Stimulated activated CD8-positive, alpha-beta memory T cell treated with anti-CD3 and anti-CD28 coated beads, Interleukin-4, amount 100 ng/mL, for 24 hours (primary cell): Measurements from ENCODE around the gene RAD51B.

Experiments
- DNase-seq: peaks from one replicate; pipeline ENCODE4 v3.0.0-alpha.2; 2020; ENCODE audit warnings: low read depth

RAD51B gene

DNA sequence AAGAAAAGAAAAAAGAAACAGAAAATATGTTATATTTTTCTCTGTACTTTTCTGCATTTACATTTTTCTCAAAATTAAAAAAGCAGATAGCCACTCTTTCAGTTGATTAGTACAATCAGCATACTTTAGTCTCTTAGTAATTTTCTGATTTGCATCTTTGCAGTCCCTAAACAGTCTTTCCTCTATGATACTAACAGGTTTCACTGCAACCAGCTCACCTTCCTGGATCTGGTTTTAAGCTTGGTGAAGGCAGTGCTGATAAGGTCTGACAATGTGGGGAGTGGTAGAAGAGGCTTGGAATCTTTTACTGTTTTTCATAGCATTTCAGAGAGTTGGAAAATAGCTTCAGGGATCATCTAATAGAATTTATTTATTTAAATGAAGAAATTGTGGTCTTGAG lies 515.7 kb downstream of the RAD51B start:
- no peak for DNase-seq

DNA sequence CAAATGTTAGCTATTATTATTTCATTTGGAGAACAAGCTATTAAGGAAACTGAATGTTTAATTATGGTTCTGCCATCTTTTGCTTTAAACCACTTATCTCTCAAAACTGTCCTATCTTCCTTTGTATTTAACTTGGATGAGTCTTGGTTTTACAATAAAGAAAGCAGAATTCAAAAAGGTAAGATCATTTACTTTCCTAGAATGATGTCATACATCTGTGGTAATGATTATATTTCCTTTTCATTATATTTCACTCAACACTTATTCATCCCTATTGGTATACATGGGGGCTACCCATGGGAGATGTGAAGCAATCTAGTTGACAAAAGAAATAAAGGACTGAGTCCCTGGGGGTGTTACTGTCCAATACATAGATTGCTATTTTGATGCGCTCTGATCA lies 516.6 kb downstream of the RAD51B start:
- DNase-seq, result no peak

DNA sequence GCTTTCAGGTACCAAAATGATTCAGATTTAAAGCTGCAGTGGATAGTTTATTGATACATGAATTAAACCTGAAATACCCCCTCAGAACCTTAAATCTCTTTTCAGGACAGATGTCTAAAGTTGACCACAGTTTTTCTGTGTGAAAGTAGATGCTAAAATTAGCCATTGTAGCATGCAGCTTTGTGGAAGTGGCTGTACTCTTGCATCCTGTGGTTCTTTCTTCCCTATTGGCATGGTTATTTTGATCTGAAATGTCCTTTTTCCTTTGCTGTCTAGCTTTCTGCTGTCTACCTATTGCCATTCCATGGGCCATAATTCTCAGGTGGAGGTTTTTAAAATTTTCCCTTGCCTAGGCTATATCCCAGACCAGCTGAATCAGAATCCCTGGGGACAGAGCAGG lies 517.7 kb downstream of the RAD51B start:
- no peak for DNase-seq

DNA sequence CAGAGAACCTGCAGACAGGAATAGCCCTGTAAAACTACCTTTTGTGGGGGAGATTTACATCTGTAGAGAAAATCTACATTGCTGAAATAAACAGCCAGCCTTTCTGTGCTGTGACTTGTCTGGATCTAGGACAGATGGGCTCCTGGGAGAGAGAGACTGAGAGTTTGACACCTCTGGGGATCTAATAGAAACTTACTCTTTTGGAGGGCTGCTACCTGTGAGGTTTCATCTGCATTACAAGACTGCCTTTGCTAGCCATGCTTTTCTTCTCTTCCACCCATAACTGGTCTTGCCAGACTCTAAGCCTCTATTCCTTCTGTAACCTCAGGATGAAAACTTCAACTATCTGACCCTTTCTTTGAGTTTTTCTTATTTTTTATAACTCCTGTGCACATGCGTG lies 520.7 kb downstream of the RAD51B start:
- no peak for DNase-seq

DNA sequence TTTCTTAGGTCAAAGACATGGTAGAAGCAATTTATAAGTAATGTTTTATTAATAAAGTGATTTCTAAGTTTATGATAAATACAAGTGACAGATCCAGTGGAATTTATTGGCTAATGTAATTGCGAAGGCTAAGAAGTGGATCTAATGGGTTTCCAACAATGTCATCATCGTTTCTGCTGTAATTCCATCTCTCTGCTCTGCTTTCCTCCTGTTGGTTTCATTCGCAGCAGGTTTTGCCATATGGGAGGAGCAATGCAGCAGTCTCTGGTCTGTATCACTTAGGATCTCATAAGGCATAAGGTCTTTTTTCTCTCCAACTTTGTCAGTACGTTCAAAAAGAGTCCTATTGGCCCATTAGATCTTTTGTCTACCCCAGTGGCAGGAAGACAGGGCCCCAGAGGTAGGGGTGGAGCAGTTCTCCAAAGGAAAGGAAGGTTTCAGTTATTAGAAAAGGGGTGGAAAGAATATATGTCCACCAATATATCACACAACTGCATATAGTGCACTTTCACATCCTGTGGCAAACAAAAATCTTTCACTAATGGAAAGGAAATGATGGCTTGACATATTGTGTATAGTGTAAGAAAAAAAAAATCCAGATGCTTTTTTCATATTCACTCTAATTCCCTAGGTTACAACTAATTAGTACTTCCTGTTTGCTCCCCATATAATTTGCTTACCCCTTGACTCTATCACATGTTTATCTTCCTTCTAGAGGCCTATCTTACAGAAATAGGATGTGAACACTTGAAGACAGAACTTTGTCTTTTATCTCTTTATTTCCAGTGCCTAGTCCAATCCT lies 522.0 kb downstream of the RAD51B start:
- DNase-seq, result no peak

DNA sequence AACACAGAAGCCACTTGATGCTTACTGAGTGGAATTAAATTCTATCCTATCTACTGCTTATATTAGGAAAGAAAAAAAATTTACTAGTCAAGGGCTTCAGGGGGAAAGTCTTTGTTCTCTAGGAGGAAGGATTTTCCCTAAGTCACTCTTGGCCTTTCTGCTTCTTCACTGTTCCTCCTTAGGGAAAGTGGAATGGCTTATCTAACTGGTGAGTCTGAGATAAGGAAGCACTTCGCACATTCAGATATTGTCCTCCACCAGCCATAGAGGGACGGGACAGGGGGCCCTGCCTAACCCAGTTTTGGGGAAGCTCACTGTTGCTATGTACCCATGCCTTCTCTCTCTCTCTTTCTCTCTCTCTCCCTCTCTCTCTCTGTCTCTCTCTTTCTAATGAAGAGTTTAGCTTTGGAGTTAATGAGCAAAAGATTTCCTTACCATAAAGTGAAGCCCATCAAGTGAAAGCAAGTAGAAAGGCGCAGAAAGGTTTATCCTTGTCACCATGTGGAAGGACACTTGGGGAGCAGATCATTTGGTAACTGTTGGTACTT lies 522.7 kb downstream of the RAD51B start:
- DNase-seq, result no peak

DNA sequence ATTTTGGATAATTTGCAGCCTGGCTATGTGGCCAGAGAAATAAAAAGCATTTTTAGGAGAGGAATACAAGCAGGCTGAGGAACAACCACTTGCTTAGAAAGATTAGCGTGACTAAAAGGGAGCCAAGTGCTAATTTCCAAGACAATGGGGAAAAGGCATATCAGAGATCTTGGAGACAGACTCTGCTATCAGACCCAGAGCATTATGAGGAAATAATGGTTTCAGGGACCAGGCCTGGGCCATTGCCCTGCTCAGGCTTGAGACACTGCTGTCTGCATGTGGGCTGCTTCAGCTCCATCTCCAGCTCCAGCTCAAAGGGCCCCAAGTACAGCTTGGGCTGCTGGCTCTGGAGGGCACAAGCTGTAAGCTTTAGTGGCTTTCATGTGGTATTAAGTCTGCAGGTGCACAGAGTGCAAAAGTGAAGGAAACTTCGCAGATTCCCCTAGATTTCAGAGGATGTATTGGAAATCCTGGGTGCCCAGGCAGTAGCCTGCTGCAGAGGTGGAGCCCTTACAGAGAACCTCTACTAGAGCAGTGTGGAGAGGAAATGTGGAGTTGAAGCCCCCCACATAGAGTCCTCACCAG lies 524.0 kb downstream of the RAD51B start:
- no peak for DNase-seq

DNA sequence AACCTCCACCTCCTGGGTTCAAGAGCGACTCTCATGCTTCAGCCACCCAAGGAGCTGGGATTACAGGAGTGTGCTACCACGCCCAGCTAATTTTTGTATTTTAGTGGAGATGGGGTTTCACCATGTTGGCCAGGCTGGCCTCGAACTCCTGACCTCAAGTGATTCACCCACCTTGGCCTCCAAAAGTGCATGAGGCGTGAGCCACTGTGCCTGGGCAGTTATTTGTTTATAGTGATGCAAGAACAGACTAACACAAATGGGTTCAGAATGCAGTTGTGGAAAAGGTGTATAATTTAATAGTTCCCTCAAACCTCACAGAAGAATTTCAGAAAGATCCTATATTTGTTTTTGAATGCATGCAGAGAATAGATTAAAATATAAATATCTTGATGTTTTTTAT lies 526.2 kb downstream of the RAD51B start:
- DNase-seq, result no peak

DNA sequence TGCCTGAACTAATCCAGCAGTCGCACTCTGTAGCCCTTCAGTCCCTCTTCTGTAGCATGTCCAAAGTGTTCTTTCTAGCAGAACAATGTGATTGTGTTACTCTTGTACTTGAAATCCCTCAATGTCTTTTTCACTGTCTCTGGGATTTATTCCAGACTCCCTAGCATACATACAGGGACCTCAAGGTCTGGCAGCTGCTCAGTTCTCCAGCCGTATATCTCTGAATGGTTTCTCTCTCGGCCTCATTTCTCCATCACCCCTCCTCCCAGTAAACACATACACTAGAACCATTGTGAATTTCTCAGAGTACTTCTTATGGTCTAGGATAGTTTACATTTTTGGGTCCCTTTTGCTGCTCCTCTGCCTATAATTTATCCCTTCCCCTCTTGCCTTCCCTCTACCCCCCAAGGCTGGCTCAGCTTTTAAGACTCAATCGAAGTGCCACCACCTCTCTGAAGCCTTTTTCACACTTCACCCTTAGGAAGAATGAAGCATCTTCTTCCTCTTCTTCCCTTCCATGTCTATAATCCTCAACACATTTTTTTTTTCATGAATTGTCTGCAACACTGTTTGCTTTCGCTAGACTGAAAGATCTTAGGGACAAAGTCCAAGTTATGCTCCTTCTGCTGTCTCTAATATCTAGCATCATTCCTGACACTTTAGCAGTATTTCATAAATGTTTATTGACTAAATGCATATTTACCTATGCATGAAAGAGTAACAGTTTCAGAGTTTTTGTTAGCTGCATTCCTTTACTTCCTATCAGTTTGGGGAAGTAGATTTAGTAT lies 527.2 kb downstream of the RAD51B start:
- no peak for DNase-seq

DNA sequence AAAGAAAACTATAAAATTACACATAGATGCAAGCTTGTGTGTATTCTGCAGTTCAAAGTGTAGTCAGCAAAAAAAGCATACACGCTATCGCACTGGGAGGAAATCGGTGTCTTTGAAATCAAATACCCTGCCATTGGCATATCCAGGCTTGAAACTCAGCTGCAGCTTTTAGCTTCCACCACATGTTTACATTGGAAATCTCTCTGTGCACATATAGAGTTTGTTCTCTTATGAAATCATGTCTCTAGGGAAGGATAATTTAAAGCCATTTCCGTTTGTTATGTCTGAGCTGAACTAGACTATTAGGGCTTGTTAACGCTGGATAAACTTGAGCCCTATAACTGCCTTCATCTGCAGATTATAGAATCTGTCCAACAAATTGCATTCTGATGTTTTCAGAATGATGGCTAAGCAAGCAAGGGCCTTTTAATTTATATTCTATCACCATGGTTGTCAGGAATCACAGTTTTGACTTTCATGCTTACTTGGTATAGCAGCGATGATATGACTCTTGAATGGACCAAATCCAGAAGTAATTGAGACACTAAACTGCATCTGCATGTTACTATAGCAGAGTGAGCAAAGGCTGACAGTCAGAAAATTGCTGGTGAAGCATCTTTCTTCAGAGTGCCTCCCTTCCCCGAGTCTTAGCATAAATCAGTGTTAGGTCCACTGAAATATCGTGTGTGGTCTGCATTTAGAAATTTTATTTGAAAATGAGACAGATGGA lies 530.5 kb downstream of the RAD51B start:
- no peak for DNase-seq

DNA sequence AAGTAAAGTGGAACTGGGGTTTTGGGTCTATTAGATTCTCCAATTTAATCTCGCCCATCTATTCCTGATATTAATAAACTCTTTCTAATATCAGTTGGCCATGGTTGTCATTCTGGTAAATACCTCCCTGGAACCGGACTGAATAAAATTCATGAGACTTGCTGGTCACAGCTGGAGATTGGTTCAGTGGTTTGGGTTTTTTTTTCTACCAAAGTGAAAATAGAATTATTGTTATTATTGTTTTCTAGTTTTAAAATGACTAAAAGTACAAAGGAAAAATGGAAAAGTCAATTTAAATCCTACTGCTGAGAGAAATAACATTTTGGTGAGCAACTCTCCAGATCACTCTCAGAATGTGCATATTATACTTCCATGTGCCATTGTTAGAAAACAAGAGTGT lies 535.8 kb downstream of the RAD51B start:
- DNase-seq, result no peak

DNA sequence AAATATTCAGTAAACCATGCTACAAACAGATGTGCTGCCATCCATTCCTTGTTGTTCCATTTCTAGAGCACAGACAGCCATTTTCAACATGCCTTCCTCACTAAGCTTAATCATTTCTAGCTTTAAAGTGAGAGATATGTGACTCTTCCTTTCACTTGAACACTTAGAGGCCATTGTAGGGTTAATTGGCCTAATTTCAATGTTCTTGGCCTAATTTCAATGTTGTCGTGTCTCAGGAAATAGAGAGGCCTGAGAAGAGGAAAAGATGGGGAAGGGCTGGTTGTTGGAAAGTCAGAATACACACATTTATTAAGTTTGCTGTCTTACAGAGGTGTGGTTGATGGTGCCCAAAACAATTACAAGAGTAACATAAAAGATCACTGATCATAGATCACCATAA lies 538.2 kb downstream of the RAD51B start:
- DNase-seq, result no peak

DNA sequence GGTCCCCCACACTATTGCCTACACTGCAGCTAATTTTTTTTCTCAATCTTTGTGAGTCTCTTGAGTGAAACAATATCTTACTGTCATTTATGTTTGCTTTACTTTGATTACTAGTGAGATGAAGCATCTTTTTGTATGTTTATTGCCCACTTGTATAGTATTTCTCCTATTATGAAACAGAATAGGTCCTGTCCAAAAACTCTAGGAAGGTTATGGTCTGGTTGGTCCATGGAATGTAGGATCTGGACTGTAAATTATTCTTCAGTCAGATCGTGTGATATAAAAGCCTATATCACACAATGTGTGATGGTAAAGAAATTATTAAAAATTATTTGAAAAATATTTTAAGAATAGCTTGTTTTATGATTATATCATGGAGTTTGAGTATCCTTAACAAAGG lies 538.9 kb downstream of the RAD51B start:
- no peak for DNase-seq

DNA sequence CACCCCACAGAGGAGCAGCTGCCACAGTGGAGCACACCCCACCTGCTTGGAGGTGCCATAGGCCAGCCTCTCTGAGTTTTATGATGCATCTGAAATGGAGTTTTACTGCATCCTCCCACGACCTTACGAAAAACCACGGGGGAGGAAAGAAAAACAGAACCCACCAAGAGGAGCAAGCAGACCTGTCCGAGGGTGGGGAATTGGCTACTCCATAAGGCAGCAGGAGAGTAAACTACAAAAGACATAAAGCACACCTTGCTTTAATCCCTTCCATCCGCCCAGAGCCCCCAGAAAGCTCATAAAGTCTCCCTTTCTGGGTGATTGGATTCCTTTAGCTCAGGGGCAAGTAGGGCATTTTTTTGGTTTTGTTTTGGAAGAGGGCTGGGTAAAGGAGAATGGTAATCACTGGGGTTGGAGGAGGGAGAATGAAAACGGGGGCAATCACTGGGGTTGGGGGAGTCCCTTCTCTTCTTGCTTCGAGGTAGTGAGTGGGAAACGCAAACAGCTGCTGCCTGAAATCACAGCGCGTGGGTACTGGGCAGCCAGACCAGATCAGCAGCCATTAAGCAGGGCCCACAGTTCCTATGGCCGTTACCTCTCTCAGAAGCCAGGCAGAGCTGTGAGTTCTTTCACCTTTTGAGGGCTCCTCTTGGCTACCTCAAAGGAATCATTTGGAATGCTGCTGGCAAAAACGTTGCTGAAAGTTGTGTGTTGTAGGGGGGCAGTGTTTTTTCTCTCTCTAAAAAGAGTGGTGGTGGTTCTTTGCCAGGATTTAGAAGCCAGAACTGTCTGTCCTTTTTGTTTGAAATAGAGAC lies 539.6 kb downstream of the RAD51B start:
- no peak for DNase-seq

DNA sequence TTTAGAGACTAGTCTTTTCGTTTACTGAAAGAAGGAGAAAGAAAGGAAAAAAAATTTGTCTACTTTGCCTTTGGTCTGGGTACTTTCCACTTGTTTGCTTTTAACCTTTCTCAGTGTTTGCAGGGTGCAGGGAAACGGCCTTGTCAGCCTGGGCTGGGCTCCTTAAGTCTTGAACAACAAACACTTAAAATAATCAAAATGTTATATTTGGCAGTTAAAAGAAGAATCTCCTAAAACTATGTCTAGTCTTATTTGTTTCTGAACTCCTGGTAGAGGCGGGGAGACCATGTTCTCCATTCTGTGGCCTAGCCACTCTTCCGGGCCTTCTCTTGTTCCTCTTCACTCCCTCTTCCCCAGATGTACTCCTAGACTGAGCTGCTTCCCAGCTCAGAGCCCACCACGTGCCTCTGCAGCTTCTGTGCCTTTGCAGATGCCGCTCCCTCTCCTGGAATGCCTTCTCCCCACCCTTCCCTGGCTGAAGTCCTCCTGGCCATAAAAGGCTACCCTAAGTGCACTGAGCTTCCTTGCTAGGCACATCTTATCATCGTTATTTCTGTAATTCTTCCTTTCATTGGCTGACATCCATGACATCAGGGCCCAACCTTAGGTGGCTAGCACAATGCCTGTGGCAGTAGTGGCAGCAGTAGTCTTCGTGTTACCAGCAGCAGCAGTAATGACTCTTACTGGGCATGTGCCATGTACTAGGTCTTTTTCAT lies 540.4 kb downstream of the RAD51B start:
- DNase-seq, result no peak

DNA sequence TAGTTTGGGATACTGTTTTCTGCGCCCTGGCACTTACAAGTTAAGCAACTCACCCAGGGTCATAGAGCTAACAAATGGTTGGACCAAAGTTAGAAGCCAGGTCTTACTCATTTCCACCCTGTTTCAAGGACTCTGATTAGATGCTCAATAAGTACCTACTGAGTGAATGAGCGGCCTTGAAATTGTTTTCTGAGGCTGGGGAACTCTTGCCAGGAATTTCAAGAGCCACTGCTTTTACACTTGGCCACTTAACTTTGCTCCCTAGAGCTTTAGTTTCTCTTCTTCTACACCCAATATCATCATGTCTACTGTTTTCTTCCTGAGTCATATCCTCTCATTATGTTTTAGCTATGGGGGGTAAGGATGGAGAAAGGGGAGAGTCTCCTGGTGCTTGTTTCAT lies 541.7 kb downstream of the RAD51B start:
- DNase-seq, result no peak

DNA sequence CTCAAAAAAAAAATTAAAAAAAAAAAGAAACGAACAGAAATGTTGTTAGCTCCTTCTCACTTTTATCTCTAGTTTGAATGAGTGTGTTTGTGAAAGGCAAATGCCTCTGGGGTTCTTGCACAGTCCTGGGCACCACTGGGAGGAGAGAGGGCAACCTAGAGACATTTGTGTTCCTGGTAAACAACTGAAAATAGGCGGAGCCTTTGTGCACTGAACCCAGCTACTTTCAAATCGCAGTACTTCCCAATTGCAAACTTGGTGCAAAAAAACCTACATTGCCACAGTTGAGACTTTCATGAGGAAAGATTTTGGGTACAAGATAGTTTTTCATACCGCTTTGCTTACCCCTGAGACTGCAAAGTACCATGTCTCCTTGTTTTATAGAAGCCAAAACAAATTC lies 543.3 kb downstream of the RAD51B start:
- no peak for DNase-seq

DNA sequence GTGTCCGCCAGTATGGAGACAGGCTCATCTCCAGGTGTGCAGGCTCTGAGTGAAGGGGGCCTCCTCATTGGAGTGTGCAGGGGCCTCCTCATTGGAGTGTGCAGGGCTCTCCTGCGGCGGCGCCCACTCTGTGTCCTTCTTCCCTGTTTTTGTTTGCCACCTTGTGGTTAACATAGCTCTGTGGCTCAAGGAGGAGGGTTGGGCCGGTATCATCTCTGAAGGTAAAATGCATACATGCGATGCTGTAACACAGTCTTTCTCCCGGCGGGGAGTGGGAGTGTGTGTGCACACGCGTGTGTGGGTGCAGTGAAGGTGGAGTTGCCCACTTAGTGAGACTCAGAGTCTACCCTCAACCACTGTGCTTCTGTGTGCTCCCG lies 543.9 kb downstream of the RAD51B start:
- no peak for DNase-seq

DNA sequence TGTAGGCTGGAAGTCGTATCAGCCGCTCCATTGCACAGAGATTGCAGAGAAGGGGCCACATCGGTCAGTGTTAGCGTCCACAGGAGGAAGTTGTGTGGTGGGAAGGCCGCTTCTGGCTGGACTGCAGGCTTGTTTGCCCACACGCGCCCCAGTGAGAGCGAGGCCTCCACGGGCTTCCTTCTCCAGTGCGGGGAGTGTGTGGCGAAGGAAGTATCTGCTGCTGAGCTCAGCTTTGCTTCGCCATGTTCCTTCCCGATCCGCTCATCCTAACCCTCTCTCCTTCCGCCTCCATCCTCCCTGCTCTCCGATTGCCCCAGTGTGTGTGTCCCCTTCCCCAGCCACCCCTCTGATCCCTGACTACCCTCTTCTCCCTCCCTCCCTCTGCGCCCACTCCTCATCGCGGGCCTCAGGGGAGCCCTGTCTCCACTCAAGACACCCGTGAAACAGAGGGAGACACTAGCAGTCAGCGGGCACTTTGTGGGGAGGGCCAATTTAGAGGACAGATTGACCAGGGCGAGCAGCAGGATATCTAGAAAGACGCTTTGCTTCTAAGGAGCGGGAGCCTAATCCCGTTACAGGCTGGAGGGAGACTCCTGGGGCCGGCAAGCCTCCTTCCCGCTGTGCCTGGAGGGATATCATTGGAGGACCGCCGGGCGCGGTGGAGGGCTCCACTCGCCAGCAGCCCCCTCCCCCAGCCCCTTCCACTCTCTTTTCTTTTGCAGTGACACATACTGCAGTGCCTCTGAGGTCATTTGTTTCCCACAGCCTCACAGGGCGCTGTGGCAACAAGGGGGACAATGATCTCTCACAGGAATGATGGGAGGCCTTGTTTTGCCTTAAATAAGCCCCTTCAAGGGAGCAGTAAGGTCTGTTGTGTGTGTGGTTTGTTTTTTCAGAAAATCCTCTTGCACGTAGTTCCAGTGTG lies 544.5 kb downstream of the RAD51B start:
- no peak for DNase-seq

DNA sequence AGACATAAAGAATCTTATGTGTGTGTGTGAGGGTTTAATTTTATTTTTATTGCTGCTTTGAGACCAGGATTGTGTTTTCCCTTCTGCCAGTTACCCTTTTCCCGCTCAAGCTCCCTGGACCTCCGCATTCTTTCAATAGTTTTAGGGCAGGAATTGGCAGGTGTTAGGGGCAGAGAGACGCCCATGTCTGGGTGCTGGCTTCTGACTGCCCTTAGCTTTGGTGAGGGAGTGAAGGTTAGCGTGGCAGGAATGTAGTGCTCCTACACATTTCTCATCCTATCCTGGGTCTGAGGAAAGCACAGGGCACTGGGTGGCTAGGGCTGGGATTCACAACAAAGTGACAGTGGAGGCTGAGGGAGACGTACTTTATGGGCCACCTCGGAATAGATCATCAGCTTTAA lies 545.2 kb downstream of the RAD51B start:
- DNase-seq, result no peak
